Natural killer cell treated with Interleukin-12 subunit alpha and Interleukin-12 subunit beta and Interleukin-15 and Interleukin-18, amount 100 ng/mL, for 72 hours (primary cell): ENCODE data around the gene CLEC3B. TPM values are rescaled to one million over a fixed set of nuclear protein-coding genes. Genes with fewer than 3 reads are reported as not detected.
A peak's percentile ranks its signal among the peaks of the same experiment; 100 is the strongest.

Experiments used
- ATAC-seq, 2 donors: fragments of 150-1000 bp; cut with Tn5 transposase in 1 of 2; sonication (Bioruptor Pico), chemical (Tn5 transposase) in 1 of 2; 2 replicates each; pipeline ENCODE4 v1.10.0; 2021
- DNase-seq: peaks from one replicate; pipeline ENCODE4 v3.0.0; 2022; ENCODE audit warnings: low spot score
- H3K27ac Mint-ChIP-seq, 2 donors: 1 replicate in 1 of 2; 2 replicates in 1 of 2; pipeline ENCODE4 v1.8.0; 2022; ENCODE audit warnings: mixed read lengths in 2 of 2, mild to moderate bottlenecking in 1 of 2, moderate library complexity in 1 of 2
- H3K27me3 Mint-ChIP-seq, 2 donors: 1 replicate in 1 of 2; 2 replicates in 1 of 2; pipeline ENCODE4 v1.8.0; 2022; ENCODE audit warnings: mixed read lengths in 2 of 2
- H3K36me3 Mint-ChIP-seq: one replicate; pipeline ENCODE4 v1.8.0; 2022; ENCODE audit warnings: mixed read lengths
- H3K4me1 Mint-ChIP-seq, 2 donors: 1 replicate in 1 of 2; 2 replicates in 1 of 2; pipeline ENCODE4 v1.8.0; 2022; ENCODE audit warnings: low read depth in 2 of 2, mixed read lengths in 2 of 2, mild to moderate bottlenecking in 1 of 2
- H3K4me3 Mint-ChIP-seq: one replicate; pipeline ENCODE4 v1.8.0; 2022; ENCODE audit warnings: mixed read lengths
- H3K9me3 Mint-ChIP-seq: 2 replicates; pipeline ENCODE4 v1.8.0; 2022; ENCODE audit warnings: mixed read lengths
- total RNA-seq, 2 donors: library from RNA; stranded (reverse); gene quantifications; one replicate each; pipeline ENCODE4 v1.2.3, GENCODE V29; 2022

CLEC3B gene
- total RNA-seq, 2 donors from 2014 or later: not detected

DNA sequence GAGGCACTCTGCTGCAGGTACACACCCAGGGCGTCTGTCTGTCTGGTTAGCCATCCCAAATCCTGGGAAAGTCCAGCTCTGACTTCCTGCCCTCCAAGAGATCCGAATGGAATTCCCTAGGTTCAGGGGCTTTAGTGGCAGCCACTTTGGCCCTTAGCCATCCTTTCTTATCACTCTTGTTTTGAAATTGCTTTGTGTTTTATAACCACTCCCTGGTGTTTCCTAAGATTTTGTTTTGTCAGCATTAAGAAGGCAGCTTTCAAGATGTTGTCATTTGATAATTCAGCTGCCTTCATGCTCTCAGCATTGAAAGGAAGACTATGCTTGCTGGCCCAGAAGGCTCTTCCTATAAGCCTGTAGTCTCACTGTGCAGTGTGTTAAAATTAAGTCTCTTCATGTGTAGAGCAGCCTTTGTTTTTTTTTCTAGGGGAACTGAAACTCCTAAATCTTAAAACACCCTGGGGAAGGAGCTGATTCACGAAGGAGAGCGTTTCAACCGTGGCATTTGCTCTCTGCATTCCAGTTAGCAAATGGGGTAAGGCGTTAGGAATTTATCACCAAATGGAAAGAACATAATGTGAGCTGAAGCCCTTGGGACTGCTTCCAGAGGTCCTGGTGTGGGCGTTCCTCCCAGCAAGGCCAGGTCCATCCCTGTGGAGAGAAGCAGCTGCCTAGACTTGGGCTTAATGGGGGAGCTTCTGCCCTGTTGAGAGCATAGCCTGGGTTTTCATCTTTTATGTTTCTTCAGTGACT lies 14.2 kb upstream of the CLEC3B start:
- H3K27ac Mint-ChIP-seq: peak overlapping the region in 1 of 2 donors; percentile 13
- H3K9me3 Mint-ChIP-seq: no peaks in the 10 kb centered on the region
- H3K4me1 Mint-ChIP-seq: peaks cover 3 to 8% of the 10 kb centered on the region in 2 donors
- ATAC-seq (no peak), DNase-seq (no peak)
- H3K36me3 Mint-ChIP-seq: peaks cover 15% of the 10 kb centered on the region
- H3K4me3 Mint-ChIP-seq: no peak overlapping the region
- no peaks in the 10 kb centered on the region for H3K27me3 Mint-ChIP-seq

DNA sequence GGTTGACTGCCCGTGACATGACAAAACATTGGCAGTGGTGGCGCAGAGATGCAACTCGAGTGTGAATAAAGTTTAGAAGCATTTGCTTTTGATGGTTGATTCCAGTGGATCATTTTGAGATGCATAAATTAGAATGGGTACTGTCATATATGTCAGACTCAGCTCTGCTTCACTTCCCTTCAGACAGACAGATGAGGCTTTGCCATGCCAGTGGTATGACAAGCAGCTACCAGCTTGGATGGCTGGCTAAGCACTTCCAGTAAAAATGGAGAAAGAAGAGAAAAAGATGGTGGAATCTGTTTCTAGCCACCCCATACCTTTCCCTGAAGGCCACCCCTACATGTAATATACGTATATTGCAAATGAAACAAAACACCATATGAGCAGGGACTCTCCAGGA lies 13.5 kb upstream of the CLEC3B start:
- no peaks in the 10 kb centered on the region for H3K27me3 Mint-ChIP-seq
- peaks cover 0 to 6% of the 10 kb centered on the region in 2 donors for H3K4me1 Mint-ChIP-seq
- peak overlapping the region in 1 of 2 donors; percentile 10 for H3K27ac Mint-ChIP-seq
- DNase-seq (no peak), ATAC-seq (no peak)
- no peak overlapping the region for H3K4me3 Mint-ChIP-seq
- peaks cover 15% of the 10 kb centered on the region for H3K36me3 Mint-ChIP-seq
- no peaks in the 10 kb centered on the region for H3K9me3 Mint-ChIP-seq

DNA sequence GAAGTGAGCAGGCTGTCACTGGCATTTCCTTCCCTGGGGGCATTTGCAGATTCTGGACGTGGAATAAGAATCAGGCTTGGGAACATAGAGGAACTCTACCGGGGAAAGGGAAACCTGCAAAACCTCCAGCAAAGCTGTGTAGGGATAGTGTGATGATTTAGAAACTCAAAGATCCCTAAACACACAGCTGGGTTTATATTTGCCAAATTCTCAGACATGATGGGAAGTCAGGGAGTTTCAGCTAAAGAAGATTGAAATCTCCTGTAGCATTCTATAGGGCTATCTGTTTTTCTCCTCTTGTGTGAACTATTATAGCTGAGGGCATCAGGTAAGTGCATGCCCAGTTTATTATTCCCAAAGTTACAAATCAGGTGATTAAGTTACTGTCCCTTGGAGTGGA lies 9.2 kb upstream of the CLEC3B start:
- Mint-ChIP-seq H3K27me3 (no peaks in the 10 kb centered on the region), H3K9me3 (no peaks in the 10 kb centered on the region), H3K36me3 (peaks cover 8% of the 10 kb centered on the region), H3K4me3 (no peak overlapping the region), H3K27ac (no peak overlapping the region), H3K4me1 (peaks cover 6 to 10% of the 10 kb centered on the region in 2 donors)
- ATAC-seq (no peak), DNase-seq (no peak)

DNA sequence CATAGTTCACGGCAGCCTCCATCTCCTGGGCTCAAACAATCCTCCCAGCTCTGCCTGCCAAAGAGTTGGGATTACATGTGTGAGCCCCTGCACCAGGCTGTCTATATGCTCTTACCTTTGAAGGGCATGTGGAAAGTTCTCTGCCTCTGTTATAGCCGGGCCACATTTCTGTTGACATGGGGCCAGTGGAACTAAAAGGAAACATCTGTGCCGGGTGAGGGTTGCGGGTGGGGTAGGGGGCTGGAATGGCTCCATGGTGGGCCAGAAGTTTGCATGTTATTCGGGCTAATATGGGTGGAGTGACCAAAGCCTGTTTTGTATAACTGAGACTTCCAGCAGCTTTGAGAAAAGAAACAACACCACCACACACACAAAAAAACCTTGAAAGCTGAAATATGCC lies 8.3 kb upstream of the CLEC3B start:
- no peak overlapping the region for H3K4me3 Mint-ChIP-seq
- peaks cover 4% of the 10 kb centered on the region for H3K36me3 Mint-ChIP-seq
- ATAC-seq: no peak
- peaks cover 6 to 11% of the 10 kb centered on the region in 2 donors for H3K4me1 Mint-ChIP-seq
- H3K9me3 Mint-ChIP-seq: no peaks in the 10 kb centered on the region
- DNase-seq: no peak
- H3K27ac Mint-ChIP-seq: no peak overlapping the region
- H3K27me3 Mint-ChIP-seq: no peaks in the 10 kb centered on the region

DNA sequence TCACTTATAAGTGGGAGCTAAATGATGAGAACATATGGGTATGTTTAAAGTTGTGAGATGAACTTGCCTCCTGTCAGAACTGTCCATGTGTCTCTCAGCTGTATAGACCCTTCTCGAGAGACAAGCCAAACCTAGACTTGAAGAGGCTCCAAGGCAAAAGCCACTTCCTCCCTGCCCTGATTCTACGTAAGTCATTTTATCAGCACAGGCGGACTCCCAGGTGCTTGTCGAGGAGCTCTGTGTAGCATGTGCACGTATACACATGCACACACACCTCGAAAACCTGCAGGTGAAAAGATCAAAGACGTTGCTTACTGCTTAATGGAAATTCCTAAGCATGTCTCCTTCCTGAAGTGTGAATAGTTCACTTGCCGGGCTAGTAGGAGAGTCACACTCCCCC lies 5.6 kb upstream of the CLEC3B start:
- Mint-ChIP-seq H3K27ac (peak overlapping the region in 1 of 2 donors; percentile 30), H3K27me3 (no peaks in the 10 kb centered on the region), H3K36me3 (no peaks in the 10 kb centered on the region), H3K4me3 (no peak overlapping the region), H3K4me1 (peaks cover 6 to 14% of the 10 kb centered on the region in 2 donors), H3K9me3 (no peaks in the 10 kb centered on the region)
- no peak for DNase-seq
- no peak for ATAC-seq

DNA sequence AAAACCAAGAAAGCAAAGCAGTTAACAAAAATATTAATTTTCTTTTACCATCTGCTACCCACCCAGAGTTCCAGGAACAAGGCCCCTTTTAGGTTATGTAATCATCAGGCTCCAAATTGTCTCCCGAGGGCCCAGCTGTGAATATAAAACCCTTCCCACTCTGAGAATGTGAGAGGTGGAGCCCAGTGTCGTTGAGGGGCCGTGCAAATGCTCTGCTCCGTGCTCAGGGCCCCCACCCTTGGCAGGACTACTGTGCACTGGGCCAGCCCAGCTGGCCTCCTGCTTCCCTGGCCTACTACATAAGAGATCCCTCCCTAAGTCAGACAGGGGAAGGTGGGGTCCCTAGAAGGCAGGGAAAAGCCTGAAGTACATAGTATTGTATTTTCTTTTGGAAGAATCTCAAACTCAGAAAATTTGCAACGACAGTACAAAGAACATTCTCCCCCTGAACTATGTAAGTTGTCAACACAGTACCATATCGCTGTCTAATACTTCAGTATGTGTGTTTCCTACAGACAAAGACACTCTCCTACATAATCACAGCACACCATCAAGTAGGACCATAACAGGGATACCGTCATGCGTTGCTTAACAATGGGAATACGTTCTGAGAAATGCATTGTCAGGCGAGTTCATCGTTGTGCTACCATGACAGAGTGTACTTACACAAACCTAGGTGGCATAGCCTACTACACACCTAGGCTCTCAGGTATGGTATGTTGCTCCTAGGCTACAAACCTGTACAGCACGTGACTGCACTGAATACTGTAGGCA lies 4.4 kb upstream of the CLEC3B start:
- Mint-ChIP-seq H3K36me3 (no peaks in the 10 kb centered on the region), H3K9me3 (no peaks in the 10 kb centered on the region), H3K27me3 (peaks cover 0 to 1% of the 10 kb centered on the region in 2 donors), H3K4me1 (peaks cover 6 to 15% of the 10 kb centered on the region in 2 donors), H3K4me3 (no peak overlapping the region), H3K27ac (peak overlapping the region in 1 of 2 donors; percentile 9)
- DNase-seq (peak; percentile 22), ATAC-seq (no peak)

DNA sequence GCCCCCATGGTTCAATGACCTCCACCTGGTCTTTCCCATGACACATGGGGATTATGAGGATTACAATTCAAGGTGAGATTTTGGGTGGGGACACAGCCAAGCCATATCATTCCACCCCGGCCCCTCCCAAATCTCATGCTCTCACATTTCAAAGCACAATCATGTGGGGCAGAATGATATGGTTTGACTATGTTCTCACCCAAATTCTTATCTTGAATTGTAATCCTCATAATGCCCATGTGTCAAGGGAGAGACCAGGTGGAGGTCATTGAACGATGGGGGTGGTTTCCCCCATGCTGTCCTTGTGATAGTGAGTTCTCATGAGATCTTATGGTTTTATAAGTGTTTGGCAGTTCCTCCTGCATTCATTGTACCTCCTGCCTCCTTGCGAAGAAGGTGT lies 2.4 kb upstream of the CLEC3B start:
- no peak overlapping the region for H3K4me3 Mint-ChIP-seq
- no peak overlapping the region for H3K27ac Mint-ChIP-seq
- H3K36me3 Mint-ChIP-seq: no peaks in the 10 kb centered on the region
- H3K9me3 Mint-ChIP-seq: no peaks in the 10 kb centered on the region
- H3K27me3 Mint-ChIP-seq: peaks cover 4 to 6% of the 10 kb centered on the region in 2 donors
- H3K4me1 Mint-ChIP-seq: peaks cover 6 to 12% of the 10 kb centered on the region in 2 donors
- DNase-seq (peak; percentile 2), ATAC-seq (no peak)

DNA sequence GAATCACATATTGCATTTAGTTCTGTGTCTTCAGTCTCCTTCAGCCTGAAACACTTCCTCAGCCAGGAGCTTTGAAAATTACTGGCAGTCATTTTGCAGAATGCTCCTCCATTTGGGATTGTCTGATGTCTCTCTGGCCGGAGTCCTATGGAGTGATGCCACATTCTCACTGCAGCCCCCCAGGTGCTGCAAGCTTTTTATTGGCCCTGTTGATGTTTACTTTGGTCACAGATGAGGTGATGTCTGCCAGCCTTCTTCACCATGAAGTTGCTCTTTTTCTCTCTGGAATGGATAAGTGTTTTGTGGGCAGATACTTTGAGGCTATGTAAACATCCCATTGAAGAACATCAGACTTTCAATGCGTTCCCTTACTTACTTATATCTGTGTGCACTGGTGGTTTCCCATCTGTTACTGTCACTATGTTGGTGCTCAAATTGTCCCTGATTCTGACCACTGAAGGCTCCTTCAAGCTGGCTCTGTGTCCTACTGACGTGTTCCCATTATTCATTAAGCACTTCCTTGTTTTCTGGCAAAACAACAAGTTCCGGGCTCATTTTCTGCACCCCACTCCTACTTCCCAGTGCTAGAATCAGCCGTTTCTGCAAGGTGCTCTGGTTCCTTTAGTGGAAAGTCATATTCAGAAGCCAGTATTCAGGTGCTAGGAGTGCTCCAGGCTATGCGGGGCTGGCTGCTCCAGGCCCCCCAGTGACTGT lies 1.4 kb upstream of the CLEC3B start:
- no peak for ATAC-seq
- peak; percentile 37 for DNase-seq
- Mint-ChIP-seq H3K27ac (no peak overlapping the region), H3K4me1 (peaks cover 6 to 12% of the 10 kb centered on the region in 2 donors), H3K27me3 (peaks cover 4 to 6% of the 10 kb centered on the region in 2 donors), H3K9me3 (no peaks in the 10 kb centered on the region), H3K36me3 (no peaks in the 10 kb centered on the region), H3K4me3 (no peak overlapping the region)

DNA sequence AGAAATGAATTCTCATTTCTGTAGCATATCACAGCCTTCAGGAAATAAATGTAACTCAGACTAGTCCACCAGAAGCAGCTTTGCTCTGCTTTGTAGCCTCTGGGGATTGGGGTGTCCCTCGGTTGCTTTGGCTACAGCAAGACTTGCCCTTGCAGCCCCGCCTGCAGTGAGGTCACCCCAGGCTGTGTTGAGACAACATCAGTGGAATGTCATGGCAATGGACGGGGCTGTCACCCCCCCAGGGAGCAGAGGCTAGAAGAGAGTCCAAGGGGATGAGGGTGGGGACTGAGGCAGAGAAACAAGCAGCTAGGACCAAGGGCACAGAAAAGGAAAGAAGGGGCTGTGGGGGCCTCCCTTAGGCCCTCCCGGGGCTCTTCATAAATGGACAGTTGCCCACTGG lies 854 bp downstream of the CLEC3B start:
- ATAC-seq (no peak), DNase-seq (peak; percentile 29)
- Mint-ChIP-seq H3K4me3 (no peak overlapping the region), H3K9me3 (no peaks in the 10 kb centered on the region), H3K36me3 (no peaks in the 10 kb centered on the region), H3K27ac (peak overlapping the region in 1 of 2 donors; percentile 10), H3K27me3 (peaks cover 4 to 12% of the 10 kb centered on the region in 2 donors), H3K4me1 (peaks cover 0 to 4% of the 10 kb centered on the region in 2 donors)

DNA sequence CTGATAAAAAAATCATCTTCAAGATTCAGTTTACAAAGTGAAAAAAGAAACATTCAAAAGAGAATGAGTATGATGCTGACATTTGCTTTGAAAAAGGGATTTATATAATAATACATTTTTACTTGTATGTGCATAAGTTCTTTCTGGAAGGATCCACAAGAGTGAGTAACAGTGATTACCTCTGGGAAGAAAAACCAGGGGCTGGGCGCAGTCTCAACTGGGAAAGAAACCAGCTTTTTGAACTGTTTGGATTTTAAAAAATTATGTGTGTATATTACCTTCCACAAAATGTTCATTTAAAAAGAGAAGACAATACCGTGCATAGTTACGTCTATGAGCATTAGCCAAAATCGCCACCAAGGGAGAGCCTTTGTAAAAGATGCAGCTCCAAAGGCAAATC lies 1.3 kb downstream of the CLEC3B start:
- no peak overlapping the region for H3K27ac Mint-ChIP-seq
- no peaks in the 10 kb centered on the region for H3K36me3 Mint-ChIP-seq
- no peak for ATAC-seq
- peaks cover 4 to 12% of the 10 kb centered on the region in 2 donors for H3K27me3 Mint-ChIP-seq
- peaks cover 0 to 4% of the 10 kb centered on the region in 2 donors for H3K4me1 Mint-ChIP-seq
- no peak overlapping the region for H3K4me3 Mint-ChIP-seq
- H3K9me3 Mint-ChIP-seq: no peaks in the 10 kb centered on the region
- DNase-seq: peak; percentile 8

DNA sequence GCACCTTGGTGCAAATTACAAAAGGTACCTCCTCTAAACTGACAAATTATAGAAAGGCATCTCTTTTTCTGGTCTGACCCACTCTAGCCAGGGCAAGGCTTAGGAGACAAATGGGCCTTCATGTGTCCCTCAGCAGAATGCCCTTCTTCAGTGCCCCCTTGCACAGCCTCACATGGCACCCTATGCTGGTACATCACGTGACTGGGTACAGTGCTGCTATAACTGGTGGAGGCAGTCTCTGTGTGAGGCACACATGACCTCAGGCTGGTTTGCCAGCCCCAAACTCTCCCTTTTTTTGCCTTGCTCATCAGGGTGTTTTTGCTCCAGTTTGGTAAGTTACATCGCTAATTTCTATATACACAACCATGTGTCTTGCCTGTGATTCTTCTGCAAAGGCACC lies 3.1 kb downstream of the CLEC3B start:
- H3K9me3 Mint-ChIP-seq: no peaks in the 10 kb centered on the region
- H3K27ac Mint-ChIP-seq: no peak overlapping the region
- H3K36me3 Mint-ChIP-seq: no peaks in the 10 kb centered on the region
- peaks cover 11% of the 10 kb centered on the region in 2 donors for H3K4me1 Mint-ChIP-seq
- peaks cover 4 to 12% of the 10 kb centered on the region in 2 donors for H3K27me3 Mint-ChIP-seq
- no peak overlapping the region for H3K4me3 Mint-ChIP-seq
- DNase-seq (no peak), ATAC-seq (no peak)

DNA sequence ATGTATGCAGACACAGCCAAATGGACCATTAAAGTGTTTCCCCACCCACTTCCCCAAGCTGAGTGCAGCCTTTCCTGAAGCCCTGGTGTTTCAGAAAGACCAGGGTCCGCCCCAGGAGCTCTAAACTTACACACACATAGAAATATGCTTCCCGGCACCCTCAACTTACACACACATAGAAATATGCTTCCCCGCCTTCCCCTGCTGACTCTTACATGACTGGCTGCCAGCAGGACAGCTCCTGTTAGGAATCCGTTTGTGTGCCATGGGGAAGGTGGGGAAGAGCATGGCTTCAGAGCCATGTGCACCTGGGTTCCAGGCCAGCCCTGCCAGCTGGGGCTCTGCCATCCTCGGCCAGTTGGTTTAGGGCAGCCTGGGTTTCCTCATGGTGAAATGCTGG lies 3.6 kb downstream of the CLEC3B start:
- no peaks in the 10 kb centered on the region for H3K36me3 Mint-ChIP-seq
- peaks cover 5 to 12% of the 10 kb centered on the region in 2 donors for H3K27me3 Mint-ChIP-seq
- H3K4me3 Mint-ChIP-seq: no peak overlapping the region
- no peaks in the 10 kb centered on the region for H3K9me3 Mint-ChIP-seq
- DNase-seq: peak; percentile 3
- ATAC-seq: no peak
- peaks cover 15 to 16% of the 10 kb centered on the region in 2 donors for H3K4me1 Mint-ChIP-seq
- H3K27ac Mint-ChIP-seq: no peak overlapping the region

DNA sequence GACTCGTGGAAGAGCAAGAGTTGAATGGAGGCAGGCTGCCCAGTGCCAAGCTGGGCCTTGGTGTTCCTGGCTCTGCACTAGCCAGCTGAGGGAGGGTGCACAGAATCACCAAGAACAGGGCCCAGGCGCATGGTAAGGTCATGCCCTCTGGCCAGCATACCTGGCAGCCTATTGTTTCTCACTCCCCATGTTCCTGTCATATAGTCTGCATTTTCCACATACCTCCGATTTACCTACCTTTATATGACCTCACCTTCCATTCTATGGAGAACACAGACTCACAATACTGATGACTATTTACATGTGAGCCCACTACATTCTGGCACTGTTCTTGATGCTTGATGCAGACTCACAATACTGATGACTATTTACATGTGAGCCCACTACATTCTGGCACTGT lies 5.4 kb downstream of the CLEC3B start:
- Mint-ChIP-seq H3K9me3 (no peaks in the 10 kb centered on the region), H3K4me3 (no peak overlapping the region), H3K36me3 (no peaks in the 10 kb centered on the region), H3K27ac (no peak overlapping the region), H3K4me1 (peaks cover 29 to 31% of the 10 kb centered on the region in 2 donors), H3K27me3 (peaks cover 10 to 12% of the 10 kb centered on the region in 2 donors)
- ATAC-seq (no peak), DNase-seq (peak; percentile 12)

DNA sequence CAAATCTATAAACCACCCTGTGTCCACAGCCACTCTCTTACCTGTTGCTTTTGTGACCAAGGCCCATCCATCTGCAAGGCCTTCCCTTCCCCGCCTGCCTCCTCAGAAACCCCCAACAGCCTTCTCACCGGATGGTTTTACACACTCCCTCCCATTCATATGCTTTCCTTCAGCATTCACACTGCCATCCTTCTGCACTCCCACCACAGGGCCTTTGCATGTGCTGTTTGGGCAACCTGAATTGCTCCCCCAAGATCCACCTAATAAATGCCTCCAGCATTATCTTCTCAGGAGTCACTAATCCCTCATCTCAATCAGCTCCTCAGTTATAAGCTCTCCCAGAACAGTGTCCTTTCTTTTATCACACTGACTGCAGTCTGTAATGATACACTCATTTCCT lies 6.0 kb downstream of the CLEC3B start:
- no peak overlapping the region for H3K4me3 Mint-ChIP-seq
- no peaks in the 10 kb centered on the region for H3K36me3 Mint-ChIP-seq
- H3K27me3 Mint-ChIP-seq: peaks cover 7 to 10% of the 10 kb centered on the region in 2 donors
- H3K27ac Mint-ChIP-seq: no peak overlapping the region
- no peaks in the 10 kb centered on the region for H3K9me3 Mint-ChIP-seq
- ATAC-seq (no peak), DNase-seq (peak; percentile 28)
- H3K4me1 Mint-ChIP-seq: peaks cover 31% of the 10 kb centered on the region in 2 donors
